ENCODE results near the gene CLEC16A.
"Not testable (repeated sequence)": the region's sequence is repeated elsewhere in the genome, so short reads cannot be mapped to it uniquely, and the experiment has no call there.

The CLEC16A gene

DNA sequence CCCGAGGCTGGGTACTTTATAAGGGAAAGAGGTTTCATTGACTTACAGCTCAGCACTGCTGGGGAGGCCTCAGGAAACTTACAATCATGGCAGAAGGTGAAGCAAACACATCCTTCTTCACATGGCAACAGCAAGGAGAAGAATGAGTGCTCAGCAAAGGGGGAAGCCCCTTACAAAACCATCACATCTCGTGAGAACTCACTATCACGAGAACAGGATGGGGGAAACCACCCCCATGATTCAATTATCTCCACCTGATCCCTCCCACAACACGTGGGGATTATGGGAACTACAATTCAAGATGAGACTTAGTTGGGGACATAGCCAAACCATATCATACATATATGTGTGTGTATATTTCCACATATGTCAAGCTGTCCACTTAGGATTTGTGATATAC lies 22.2 kb downstream of the CLEC16A start:
- DNase-seq: not testable (repeated sequence)

- DNase-seq: no peak
Observed at GRCh38 chr16:10967986-10968385, 23.6 kb downstream of the CLEC16A start.

GRCh38 chr16:10968498-10968897 lies 24.1 kb downstream of the CLEC16A start:
- no peak for DNase-seq

- DNase-seq: no peak
Observed at GRCh38 chr16:10969615-10970014, 25.3 kb downstream of the CLEC16A start.

- no peak for DNase-seq
Observed at GRCh38 chr16:10970065-10970464, 25.7 kb downstream of the CLEC16A start.

GRCh38 chr16:10971560-10971961 lies 27.2 kb downstream of the CLEC16A start:
- DNase-seq: peak; percentile 66

GRCh38 chr16:10972108-10972818 lies 27.9 kb downstream of the CLEC16A start:
- DNase-seq: no peak

GRCh38 chr16:10972819-10973464 lies 28.6 kb downstream of the CLEC16A start:
- DNase-seq: no peak

DNA sequence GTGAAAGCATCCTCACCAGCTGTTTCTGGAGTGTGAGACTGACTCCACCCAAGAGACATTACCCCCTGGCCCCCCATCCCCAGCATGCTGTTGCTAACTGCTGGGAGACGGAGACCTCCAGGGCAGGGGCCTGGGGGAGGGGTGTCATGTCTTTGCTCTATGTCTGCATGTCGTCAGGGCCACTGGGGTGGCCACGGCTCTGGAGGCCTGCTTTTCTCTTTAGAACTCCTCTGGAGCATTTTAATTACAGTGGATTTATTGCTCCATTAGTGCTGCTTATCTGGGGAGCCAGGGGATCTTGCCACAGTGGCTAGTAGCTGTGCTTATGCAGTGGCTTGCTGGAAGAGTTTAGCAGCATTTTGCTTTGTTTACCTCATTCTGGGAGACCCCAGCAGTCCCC lies 32.3 kb downstream of the CLEC16A start:
- DNase-seq: no peak

- DNase-seq: no peak
Observed at GRCh38 chr16:10978124-10978523, 33.8 kb downstream of the CLEC16A start.

GRCh38 chr16:10978871-10979446 lies 34.6 kb downstream of the CLEC16A start:
- DNase-seq: no peak

GRCh38 chr16:10979717-10980601 lies 35.6 kb downstream of the CLEC16A start:
- no peak for DNase-seq

DNA sequence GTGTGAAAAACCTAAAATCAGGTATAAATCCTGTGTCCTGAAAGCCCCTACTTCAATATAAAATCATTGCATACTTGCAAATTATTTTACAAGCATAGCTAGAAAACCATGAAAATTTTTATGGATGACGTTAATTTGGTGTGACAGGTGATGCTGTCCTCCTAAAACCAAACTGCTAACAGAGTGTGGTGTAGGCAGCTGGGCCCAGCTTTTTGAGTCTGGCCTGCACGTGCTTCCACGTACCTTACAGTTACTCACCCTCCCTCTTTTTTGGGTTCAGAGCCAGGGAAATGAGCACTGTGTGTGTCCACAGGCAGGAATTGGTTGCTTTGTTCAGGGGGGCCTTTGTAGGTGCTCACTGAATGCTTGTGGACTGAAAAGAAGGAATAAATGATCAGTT lies 36.4 kb downstream of the CLEC16A start:
- no peak for DNase-seq

- DNase-seq: no peak
Observed at GRCh38 chr16:10981697-10982216, 37.4 kb downstream of the CLEC16A start.

- no peak for DNase-seq
Observed at GRCh38 chr16:10982465-10983150, 38.2 kb downstream of the CLEC16A start.

- no peak for DNase-seq
Observed at GRCh38 chr16:10983159-10983558, 38.8 kb downstream of the CLEC16A start.

DNA sequence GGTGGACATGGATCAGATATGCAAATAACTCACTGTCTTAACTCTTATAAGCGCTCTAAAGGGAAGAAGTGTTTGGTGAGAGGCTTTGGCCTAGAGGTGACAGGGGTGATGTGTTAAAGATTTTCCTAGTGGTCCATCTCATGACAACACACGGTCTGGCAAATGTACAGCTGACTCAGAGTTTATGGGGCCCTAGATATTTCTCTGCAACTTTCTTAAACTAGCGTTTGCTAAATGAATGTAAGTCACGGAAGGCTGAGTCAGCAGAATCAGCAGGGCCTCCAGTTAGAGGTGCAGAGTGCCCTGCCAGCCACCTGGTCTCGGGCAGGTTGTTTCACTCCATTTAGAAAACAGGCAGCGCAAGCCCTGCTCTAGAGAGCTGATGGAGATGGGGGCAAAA lies 40.1 kb downstream of the CLEC16A start:
- DNase-seq: no peak

GRCh38 chr16:10987361-10988163 lies 43.2 kb downstream of the CLEC16A start:
- DNase-seq: no peak

DNA sequence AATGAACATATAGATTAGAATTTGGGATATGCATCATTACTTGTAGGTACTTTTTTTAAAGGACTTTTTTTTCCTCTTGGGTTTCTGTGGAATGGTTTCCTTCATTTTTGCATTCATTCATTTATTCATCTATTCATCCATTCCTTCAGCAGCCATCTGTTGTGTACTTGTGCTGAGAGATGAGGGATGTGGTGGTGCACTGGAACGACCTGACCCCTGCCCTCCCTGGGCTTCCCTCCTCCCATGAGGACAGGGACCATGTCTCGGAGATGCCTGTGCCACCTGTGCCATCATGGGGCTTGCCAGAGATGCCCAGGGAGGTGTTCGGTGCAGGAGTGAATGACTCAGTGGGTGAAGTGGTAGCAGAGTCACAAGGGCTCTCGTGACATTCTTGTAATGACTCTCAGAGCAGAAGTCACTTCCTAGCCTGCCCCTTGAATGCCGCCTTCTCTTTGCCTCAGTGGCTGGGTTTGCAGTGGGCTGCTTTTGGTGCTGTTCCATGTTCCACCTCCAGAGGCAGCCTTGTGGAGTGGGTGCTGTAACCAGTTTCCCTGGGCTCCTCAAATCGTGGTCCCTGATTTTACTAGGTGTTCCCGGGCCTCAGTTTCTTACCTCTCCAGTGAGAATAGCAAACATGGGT lies 43.9 kb downstream of the CLEC16A start:
- no peak for DNase-seq

- DNase-seq: no peak
Observed at GRCh38 chr16:10988879-10989278, 44.5 kb downstream of the CLEC16A start.

- no peak for DNase-seq
Observed at GRCh38 chr16:10989559-10989958, 45.2 kb downstream of the CLEC16A start.

Data from NCI-H2107 (cell line).